ENCODE data around the gene NUP85. TPM values are rescaled to one million over a fixed set of nuclear protein-coding genes. Genes with fewer than 3 reads are reported as not detected.

NUP85 gene
- polyA plus RNA-seq, 2 of the 4 experiments (the other 2 are of a cell fraction), result 83.4 to 110 TPM

DNA sequence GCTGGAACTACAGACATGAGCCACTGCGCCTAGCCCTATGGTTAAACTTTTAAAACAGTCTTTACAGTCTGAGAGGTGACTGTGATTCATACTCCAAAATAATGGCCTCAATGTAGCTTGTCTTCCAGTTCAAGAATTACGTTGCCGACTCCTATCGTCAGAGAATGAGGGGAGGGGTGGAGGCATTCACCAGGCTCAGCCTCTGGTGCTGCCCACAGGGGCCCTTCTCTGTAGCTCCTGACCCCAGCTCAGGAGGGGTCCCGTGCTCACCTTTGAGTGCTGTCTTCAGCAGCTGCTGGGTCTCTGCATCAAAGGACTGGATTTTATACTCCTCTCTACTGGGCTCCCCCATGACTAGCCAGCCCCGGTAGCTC is 64.4 kb downstream of the NUP85 start:
- Histone ChIP-seq H3K4me2 (peak overlapping the region; percentile 95), H3K27ac (peak overlapping the region; percentile 95 to 96), H3K4me1 (peaks cover 26% of the 10 kb centered on the region), H3K4me3 (peak overlapping the region; percentile 93), H3K9me3 (no peaks in the 10 kb centered on the region)
- TF ChIP-seq FOSL2 (IDR thresholded peaks at IDR 0.05) (no peak), FOSL2 (CRISPR knock-in tag; IDR thresholded peaks at IDR 0.05) (peak; percentile 2; the same call in 1 of the 2 replicates), CHD2 (IDR thresholded peaks at IDR 0.05; ENCODE audit: low read length, partially characterized antibody) (no peak)
- CTCF ChIA-PET, result interaction anchor here (0.6 to 8.4 kb wide), 31 partner anchors 9 to 308 kb away, joined by 3 to 110 read pairs (median 11); partner anchors contain the start of genes GGA3, GRB2, MRPS7 and SLC25A19
- ATAC-seq, result peak in 1 of 2 experiments; percentile 9; a peak in 3 of 6 replicates
- POLR2A ChIA-PET, result interaction anchor here (0.6 to 3.5 kb wide), 7 partner anchors 8 to 136 kb away, joined by 4 to 86 read pairs (median 6); partner anchors contain the start of genes GGA3, GRB2, MRPS7 and SLC25A19
- no peak for DNase-seq (ENCODE audit: low read depth in 1 of 2, low spot score in 1 of 2)
- WGBS (ENCODE audit: missing lambda C conversion rate), result 46% methylated on average over 6 of the region's 6 CpGs
- no peak for FAIRE-seq

DNA sequence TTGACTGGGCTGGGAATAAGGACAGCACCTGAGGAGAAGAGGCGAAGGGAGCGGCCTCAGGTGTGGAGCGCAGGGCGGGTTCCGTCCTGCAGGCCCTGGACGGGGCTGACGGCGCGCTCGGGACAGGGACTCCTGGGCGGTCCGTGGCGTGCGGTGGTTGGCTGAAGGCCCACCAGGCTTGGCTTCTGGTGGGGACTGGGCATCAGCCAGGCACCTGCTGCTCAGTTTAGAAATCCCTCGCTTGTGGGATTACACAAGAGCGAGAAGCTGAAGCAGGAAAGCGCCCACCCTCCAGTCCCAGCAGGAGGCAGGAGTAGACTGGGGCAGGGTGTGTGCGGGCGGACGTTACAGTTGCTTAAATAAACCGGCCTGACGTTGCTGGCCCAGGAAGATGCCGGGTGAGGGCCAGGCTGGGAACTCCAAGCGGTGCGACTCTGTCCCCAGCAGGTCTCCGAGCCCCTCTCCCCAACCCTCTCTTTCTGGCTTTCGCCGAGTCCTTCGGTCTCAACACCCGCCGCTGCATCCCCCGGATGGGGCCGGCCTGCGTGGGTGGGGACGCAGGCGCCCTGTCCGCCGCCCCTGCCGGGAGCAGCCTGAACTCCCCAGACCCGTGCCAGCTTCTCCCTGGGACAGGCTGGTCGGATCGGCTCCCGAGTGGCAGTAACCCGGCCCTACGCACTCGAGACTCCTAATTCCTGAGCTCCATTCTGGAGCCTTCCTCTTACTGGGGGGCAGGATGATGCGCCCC is 64.9 kb downstream of the NUP85 start:
- CTCF ChIA-PET, result interaction anchor here (0.5 to 8.4 kb wide), 69 partner anchors 10 to 347 kb away, joined by 3 to 110 read pairs (median 4); partner anchors contain the start of genes GGA3, GRB2, MRPS7 and SLC25A19
- Histone ChIP-seq H3K4me2 (peak overlapping the region; percentile 95), H3K9me3 (no peaks in the 10 kb centered on the region), H3K4me3 (peak overlapping the region; percentile 93), H3K27ac (peak overlapping the region; percentile 95 to 96), H3K4me1 (peaks cover 26% of the 10 kb centered on the region)
- DNase-seq (ENCODE audit: low read depth in 1 of 2, low spot score in 1 of 2) (peak; percentile 87 to 88), ATAC-seq (peak; percentile 74 to 78), FAIRE-seq (no peak)
- POLR2A ChIA-PET, result interaction anchor here (0.8 to 3.5 kb wide), 16 partner anchors 9 to 398 kb away, joined by 3 to 86 read pairs (median 4); partner anchors contain the start of genes FDXR, GGA3, GRB2 and MRPS7
- WGBS (ENCODE audit: missing lambda C conversion rate), result 8% methylated on average over 38 of the region's 47 CpGs
- TF ChIP-seq TP53 (CRISPR knock-in tag; IDR thresholded peaks at IDR 0.05) (no peak), CEBPB (IDR thresholded peaks at IDR 0.05) (peak; percentile 35 to 78; a peak in 3 of 4 replicates), FOSB (CRISPR knock-in tag; IDR thresholded peaks at IDR 0.05) (no peak), ZSCAN20 (CRISPR knock-in tag; IDR thresholded peaks at IDR 0.05) (no peak), EHF (CRISPR knock-in tag; IDR thresholded peaks at IDR 0.05) (no peak), JUNB (IDR thresholded peaks at IDR 0.05) (no peak), RNF2 (IDR thresholded peaks at IDR 0.05; ENCODE audit: borderline replicate concordance, low read depth) (no peak), POLR2A (IDR thresholded peaks at IDR 0.05; ENCODE audit: low read length) (peak; percentile 33; the same call in 1 of the 2 replicates), HMGXB4 (CRISPR knock-in tag; IDR thresholded peaks at IDR 0.05; ENCODE audit: borderline replicate concordance) (0 out of 2 replicates have a peak, but pooled peaks have one; percentile 42), EP300 (IDR thresholded peaks at IDR 0.05) (no peak), RAD21 (conservative IDR thresholded peaks at IDR 0.05 in 1 of 2, IDR thresholded peaks at IDR 0.05 in 1 of 2) (peak; percentile 47 to 56), MYC (IDR thresholded peaks at IDR 0.05; ENCODE audit: borderline replicate concordance, low read length) (no peak), HES2 (IDR thresholded peaks at IDR 0.05) (no peak), USF2 (IDR thresholded peaks at IDR 0.05) (no peak), HOXA7 (CRISPR knock-in tag; IDR thresholded peaks at IDR 0.05) (no peak), SMC3 (IDR thresholded peaks at IDR 0.05) (0 out of 3 replicates have a peak, but pooled peaks have one; percentile 22), HOXB13 (CRISPR knock-in tag; IDR thresholded peaks at IDR 0.05; ENCODE audit: low read depth) (no peak), E2F6 (IDR thresholded peaks at IDR 0.05; ENCODE audit: borderline replicate concordance, low read depth) (peak; percentile 15; the same call in 1 of the 2 replicates), TFCP2L1 (CRISPR knock-in tag; IDR thresholded peaks at IDR 0.05) (peak; percentile 24; the same call in 1 of the 2 replicates), EHMT2 (IDR thresholded peaks at IDR 0.05; ENCODE audit: low read depth) (no peak), CBX2 (IDR thresholded peaks at IDR 0.05; ENCODE audit: borderline replicate concordance, low read depth) (no peak), REST (IDR thresholded peaks at IDR 0.05) (no peak)
- TF ChIP-seq, protein P1, sequence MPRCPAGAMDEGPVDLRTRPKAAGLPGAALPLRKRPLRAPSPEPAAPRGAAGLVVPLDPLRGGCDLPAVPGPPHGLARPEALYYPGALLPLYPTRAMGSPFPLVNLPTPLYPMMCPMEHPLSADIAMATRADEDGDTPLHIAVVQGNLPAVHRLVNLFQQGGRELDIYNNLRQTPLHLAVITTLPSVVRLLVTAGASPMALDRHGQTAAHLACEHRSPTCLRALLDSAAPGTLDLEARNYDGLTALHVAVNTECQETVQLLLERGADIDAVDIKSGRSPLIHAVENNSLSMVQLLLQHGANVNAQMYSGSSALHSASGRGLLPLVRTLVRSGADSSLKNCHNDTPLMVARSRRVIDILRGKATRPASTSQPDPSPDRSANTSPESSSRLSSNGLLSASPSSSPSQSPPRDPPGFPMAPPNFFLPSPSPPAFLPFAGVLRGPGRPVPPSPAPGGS (IDR thresholded peaks at IDR 0.05), result no peak
- TF ChIP-seq, protein P2, sequence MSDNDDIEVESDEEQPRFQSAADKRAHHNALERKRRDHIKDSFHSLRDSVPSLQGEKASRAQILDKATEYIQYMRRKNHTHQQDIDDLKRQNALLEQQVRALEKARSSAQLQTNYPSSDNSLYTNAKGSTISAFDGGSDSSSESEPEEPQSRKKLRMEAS (IDR thresholded peaks at IDR 0.05), result 0 out of 2 replicates have a peak, but pooled peaks have one; percentile 32

Data from A549 (cell line).